Mucosa of gallbladder (tissue), 1 donor: ENCODE measurements around the gene HMGN2. TPM values are rescaled to one million over a fixed set of nuclear protein-coding genes. Genes with fewer than 3 reads are reported as not detected.
A peak's percentile ranks its signal among the peaks of the same experiment; 100 is the strongest.
"Not testable (repeated sequence)": the region's sequence is repeated elsewhere in the genome, so short reads cannot be mapped to it uniquely, and the experiment has no call there.

Experiments used
- DNase-seq: peaks from one replicate; pipeline ENCODE4 v3.0.0-alpha.2; 2020; ENCODE audit warnings: low spot score
- total RNA-seq: library from RNA; stranded (reverse); gene quantifications from one replicate; pipeline ENCODE4 v1.2.1, GENCODE V29; 2021
- donor health status: DM: no; HTN: no; CAD: no.

HMGN2 gene
- total RNA-seq, 1 donor from 2014 or later = 236 TPM

DNA sequence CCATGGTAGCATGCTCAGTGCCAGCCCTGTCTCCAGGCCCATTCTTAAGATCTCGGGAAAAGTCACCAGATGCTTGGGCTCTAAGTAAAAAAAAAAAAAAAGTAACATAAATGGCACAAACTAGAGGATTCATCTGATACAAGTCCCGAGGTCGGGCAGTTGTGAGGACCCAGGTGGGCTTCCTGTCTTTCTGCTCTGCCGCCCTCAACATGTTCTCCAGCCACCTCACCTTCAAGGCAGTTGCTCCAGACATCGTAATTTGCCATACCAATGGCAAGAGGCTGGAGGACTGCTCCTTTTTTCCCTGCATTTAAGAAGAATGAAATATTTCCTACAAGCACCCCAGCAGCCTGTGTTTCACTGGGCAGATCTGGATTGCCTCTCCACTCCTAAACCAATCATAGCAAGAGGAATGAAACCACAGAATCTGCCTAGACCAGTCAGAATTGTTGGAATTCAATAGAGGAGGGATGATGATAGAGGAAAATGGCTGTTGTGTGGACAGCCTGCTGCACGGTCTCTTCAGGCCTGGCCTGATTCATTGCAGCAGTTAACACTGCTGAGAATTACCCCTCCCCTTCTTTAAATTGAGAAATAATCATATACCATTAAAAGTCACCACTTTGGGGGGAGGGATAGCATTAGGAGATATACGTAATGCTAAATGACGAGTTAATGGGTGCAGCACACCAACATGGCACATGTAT is 5.4 kb downstream of the HMGN2 start:
- DNase-seq = no peak

DNA sequence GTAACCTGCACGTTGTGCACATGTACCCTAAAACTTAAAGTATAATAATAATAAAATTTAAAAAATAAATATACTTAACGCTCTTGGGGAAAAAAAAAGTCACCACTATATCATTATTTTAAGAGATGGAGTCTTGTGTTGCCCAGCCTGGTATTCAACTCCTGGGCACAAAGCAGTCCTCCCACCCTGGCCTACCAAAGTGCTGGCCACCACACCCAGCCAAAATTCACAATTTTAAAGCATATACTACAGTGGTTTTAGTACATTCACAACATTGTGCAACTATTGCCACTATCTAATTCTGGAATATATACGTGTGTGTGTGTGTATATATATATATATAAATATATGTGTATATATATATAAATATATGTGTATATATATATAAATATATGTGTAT is 5.9 kb downstream of the HMGN2 start:
- no peak for DNase-seq

DNA sequence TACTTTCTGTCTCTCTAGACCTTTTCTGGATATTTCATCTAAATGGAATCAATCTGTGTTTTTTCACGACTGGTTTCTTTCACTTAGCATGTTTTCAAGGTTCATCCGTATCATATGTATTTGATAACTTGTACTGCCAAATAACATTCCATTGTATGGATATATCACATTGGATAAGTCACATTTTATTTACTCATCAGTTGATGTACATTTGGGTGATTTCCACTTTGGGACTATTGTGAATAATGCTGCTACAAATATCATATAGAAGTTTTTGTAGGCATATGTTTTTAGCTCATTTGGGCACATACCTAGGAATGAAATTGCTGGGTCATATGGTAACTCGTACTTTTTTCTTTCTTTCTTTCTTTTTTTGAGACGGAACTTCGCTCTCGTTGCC is 6.7 kb downstream of the HMGN2 start:
- DNase-seq = no peak

DNA sequence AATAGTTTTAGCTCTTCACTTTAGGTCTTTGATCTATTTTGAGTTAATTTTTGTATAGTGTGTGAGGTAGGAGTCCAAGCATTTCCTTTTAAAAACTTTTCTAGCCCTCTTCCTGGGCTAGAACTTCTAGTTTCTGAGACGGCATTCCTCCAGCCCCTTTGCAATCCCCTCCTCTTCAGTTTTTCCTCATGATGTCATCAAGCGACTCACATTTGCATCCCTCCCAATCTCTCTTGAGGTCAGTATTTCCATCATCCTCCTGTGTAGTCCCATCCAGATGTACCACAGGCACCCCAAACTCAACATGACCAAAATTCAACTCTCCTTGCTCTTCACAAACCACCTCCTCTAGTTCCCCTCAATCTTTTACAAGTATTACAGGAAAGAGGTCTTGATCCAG is 10.7 kb downstream of the HMGN2 start:
- DNase-seq = no peak

- DNase-seq = no peak
Measured at GRCh38 chr1:26483980-26484379, 11.7 kb downstream of the HMGN2 start.

GRCh38 chr1:26490155-26490554 is 17.9 kb downstream of the HMGN2 start:
- no peak for DNase-seq

DNA sequence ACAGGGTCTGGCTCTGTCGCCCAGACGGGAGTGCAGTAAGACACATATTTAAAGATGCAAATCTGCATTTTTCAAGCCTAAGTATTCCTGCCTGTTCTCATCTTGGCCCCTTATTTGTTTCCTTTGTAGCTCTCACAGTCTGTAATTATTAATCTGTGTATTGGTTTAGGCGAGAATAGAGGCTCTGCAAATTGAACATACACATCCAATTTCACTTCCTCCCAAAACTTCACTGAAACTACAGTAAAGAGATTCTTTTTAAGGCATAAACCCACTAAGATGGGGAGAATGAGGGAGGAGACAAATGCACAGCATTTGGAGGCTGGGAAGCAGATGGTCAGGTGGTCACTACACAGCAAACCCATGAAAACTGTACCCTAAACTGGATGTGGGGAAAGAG is 21.0 kb downstream of the HMGN2 start:
- DNase-seq = no peak

GRCh38 chr1:26493938-26494337 is 21.7 kb downstream of the HMGN2 start:
- DNase-seq = no peak

DNA sequence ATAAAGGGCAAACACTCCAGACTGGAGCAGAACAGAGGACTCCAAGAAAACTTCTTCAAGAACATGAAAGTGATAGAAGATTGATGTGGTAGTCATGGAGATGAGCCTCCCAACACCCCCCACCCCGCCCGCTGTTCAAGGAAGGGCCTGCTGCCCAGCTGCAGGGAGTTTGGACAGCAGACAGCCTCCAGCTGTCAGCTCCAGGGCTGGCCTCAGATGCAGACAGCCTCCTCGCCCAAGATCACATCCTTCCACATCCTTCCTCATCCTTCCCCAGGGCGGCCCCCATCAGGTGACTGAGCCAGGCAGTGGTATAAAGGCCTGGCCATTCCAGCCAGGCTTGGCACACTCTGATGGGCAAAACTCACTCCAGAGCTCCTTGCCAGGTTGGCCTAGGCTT is 24.6 kb downstream of the HMGN2 start:
- DNase-seq = no peak

DNA sequence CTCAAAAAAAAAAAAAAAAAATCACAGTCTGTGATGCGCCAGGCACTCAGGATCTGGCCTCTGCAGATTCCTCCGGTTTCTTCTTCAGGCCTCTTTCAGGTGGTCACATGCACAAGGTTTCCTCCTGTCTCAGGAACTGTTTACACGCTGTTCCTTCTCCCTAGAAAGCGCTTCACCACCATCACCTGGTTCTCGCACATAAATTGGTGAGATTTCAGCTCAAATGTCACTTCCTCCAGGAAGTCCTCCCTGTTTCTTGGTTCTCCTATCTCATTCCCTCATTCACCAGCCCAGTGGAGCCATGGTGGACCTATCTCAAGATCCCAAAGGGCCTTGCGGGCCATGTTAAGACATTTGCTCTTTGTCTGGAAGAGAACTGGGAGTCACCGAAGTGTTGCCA is 26.7 kb downstream of the HMGN2 start:
- no peak for DNase-seq

- DNase-seq = peak; percentile 88
Measured at GRCh38 chr1:26500488-26501175, 28.4 kb downstream of the HMGN2 start.

DNA sequence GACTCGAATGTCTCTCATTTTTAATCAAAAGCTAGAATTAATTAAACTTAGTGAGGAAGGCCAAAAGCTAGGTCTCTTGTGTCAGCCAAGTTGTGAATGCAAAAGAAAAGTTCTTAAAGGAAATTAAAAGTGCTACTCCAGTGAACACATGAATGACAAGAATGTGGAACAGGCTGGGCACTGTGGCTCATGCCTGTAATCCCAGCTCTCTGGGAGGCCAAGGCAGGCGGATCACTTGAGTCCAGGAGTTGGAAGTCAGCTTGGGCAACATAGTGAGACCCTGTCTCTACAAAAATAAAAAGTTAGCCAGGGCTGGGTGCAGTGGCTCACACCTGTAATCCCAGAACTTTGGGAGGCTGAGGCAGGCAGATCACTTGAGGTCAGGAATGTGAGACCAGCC is 38.5 kb downstream of the HMGN2 start:
- not testable (repeated sequence) for DNase-seq

GRCh38 chr1:26515836-26516235 is 43.6 kb downstream of the HMGN2 start:
- DNase-seq = not testable (repeated sequence)

DNA sequence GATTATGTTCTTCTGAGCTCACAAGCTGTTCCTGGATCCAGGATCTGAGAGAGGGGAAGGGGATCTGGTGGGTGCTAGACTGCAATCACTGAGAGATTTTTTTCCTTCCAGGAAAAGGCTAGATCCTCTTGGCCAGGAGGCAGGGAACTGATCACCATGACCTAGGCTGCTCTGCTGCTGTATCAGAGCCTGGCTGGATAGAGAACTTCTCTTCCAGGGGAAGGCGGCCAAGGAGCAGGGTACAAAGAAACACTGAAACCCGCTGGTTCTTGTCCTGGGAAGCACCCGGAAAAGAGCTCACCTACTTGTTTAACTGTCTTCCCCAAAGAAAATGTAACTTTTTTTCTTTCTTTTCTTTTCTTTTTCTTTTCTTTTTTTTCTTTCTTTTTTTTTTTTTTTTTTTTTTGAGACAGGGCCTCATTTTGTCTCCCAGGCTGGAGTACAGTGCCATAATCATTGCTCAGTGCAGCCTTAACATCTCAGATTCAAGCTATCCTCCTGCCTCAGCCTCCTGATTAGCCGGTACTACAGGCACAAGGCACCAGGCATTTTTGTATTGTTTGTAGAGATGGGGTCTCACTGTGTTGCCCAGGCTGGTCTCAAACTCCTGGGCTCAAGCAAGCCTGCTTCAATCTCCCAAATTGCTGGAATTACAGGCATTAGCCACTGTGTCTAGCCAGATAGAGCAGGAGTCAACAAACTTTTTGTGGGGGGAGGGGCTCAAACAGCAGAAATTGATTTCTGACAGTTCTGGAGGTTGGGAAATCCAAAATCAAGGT is 44.9 kb downstream of the HMGN2 start:
- DNase-seq = no peak

GRCh38 chr1:26517766-26518049 is 45.5 kb downstream of the HMGN2 start:
- DNase-seq = no peak

DNA sequence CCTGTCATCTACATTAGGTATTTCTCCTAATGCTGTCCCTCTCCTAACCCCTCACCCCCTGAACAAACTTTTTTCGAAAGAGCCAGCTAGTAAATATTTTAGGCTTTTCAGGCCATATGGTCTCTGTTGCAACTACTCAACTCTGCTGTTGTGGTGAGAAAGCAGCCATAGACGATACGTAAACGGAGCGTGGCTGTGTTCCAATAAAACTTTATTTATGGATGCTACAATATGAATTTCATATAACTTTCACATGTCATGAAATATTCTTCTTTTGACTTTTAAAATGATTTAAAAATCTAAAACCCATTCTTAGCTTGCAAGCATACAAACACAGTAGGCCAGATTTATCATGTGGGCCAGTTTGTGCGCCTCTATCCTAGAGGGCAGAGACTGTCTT is 46.1 kb downstream of the HMGN2 start:
- no peak for DNase-seq

DNA sequence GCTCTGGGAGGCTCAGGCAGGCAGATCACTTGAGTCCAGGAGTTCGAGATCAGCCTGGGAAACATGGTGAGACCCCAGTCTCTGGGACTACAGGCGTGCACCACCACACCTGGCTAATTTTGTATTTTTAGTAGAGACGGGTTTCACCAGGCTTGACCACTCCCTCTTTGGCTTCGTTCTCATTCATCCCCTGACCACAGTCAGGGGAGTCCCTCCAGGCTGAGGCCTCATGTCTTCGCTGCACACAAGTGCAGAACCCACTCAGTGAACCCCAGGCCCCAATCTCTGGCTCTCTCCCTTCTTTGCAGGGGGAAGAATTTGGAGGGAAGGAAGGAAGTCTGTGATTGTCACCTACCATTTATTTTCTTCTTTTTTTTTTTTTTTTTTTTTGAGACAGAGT is 48.1 kb downstream of the HMGN2 start:
- DNase-seq = no peak

DNA sequence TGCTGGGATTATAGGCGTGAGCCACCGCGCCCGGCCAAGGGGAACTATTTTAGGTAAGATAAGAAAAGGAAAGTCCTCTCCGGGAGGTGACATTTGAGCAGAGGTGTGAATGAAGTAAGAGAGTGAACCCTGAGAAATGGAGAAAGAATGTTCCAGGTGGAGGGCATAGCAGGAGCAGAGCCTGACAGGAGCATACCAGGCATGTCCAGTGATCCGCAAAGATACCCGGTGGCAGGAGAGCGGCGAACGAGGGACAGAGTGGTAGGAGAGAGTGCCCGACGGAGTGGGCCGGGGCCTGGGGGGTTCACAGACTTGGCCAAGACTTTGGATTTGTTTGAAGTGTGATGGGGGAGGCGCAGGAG is 49.4 kb downstream of the HMGN2 start:
- no peak for DNase-seq

GRCh38 chr1:26522073-26522472 is 49.8 kb downstream of the HMGN2 start:
- DNase-seq = no peak

- no peak for DNase-seq
Measured at GRCh38 chr1:26524181-26524580, 51.9 kb downstream of the HMGN2 start.
